ENCODE measurements around the gene IRAK1.
"Not testable (repeated sequence)": the region's sequence is repeated elsewhere in the genome, so short reads cannot be mapped to it uniquely, and the experiment has no call there.

IRAK1 gene

GRCh38 chrX:153995504-153995903, 24.2 kb downstream of the IRAK1 start:
- TF ChIP-seq CSDC2 (CRISPR knock-in tag; IDR thresholded peaks at IDR 0.05) (no peak), ZC3H10 (CRISPR knock-in tag; IDR thresholded peaks at IDR 0.05) (no peak), TOX (CRISPR knock-in tag; IDR thresholded peaks at IDR 0.05; ENCODE audit: borderline replicate concordance) (no peak), ZNF70 (CRISPR knock-in tag; IDR thresholded peaks at IDR 0.05) (no peak), SNAI2 (CRISPR knock-in tag; IDR thresholded peaks at IDR 0.05) (no peak), PATZ1 (CRISPR knock-in tag; IDR thresholded peaks at IDR 0.05; ENCODE audit: borderline replicate concordance) (no peak), CSRNP3 (CRISPR knock-in tag; IDR thresholded peaks at IDR 0.05) (no peak), GLIS3 (CRISPR knock-in tag; IDR thresholded peaks at IDR 0.05) (no peak), TSHZ2 (CRISPR knock-in tag; IDR thresholded peaks at IDR 0.05) (no peak), RARB (CRISPR knock-in tag; IDR thresholded peaks at IDR 0.05) (no peak)
- no peak for ATAC-seq

- ATAC-seq = not testable (repeated sequence)
These were observed 25.3 kb downstream of the IRAK1 start for GRCh38 chrX:153994398-153994797.

- ATAC-seq = no peak
- TF ChIP-seq PATZ1 (CRISPR knock-in tag; IDR thresholded peaks at IDR 0.05; ENCODE audit: borderline replicate concordance) = no peak
- no peak for TF ChIP-seq TOX (CRISPR knock-in tag; IDR thresholded peaks at IDR 0.05; ENCODE audit: borderline replicate concordance)
- TF ChIP-seq OSR1 (CRISPR knock-in tag; IDR thresholded peaks at IDR 0.05) = no peak
- no peak for TF ChIP-seq ZFP3 (CRISPR knock-in tag; IDR thresholded peaks at IDR 0.05)
- TF ChIP-seq CSRNP3 (CRISPR knock-in tag; IDR thresholded peaks at IDR 0.05) = no peak
- no peak for TF ChIP-seq RARB (CRISPR knock-in tag; IDR thresholded peaks at IDR 0.05)
- no peak for TF ChIP-seq POU6F1 (CRISPR knock-in tag; IDR thresholded peaks at IDR 0.05; ENCODE audit: borderline replicate concordance, low read depth)
- no peak for TF ChIP-seq ZNF70 (CRISPR knock-in tag; IDR thresholded peaks at IDR 0.05)
- no peak for TF ChIP-seq BACH2 (CRISPR knock-in tag; IDR thresholded peaks at IDR 0.05; ENCODE audit: borderline replicate concordance)
- no peak for TF ChIP-seq PPARA (CRISPR knock-in tag; IDR thresholded peaks at IDR 0.05; ENCODE audit: borderline replicate concordance)
- no peak for TF ChIP-seq SNAI2 (CRISPR knock-in tag; IDR thresholded peaks at IDR 0.05)
- no peak for TF ChIP-seq TSHZ2 (CRISPR knock-in tag; IDR thresholded peaks at IDR 0.05)
- no peak for TF ChIP-seq ZNF8 (CRISPR knock-in tag; IDR thresholded peaks at IDR 0.05)
- no peak for TF ChIP-seq ESRRG (CRISPR knock-in tag; IDR thresholded peaks at IDR 0.05)
- no peak for TF ChIP-seq GLIS3 (CRISPR knock-in tag; IDR thresholded peaks at IDR 0.05)
- TF ChIP-seq ISL1 (CRISPR knock-in tag; IDR thresholded peaks at IDR 0.05) = no peak
- no peak for TF ChIP-seq ARNTL (CRISPR knock-in tag; IDR thresholded peaks at IDR 0.05; ENCODE audit: borderline replicate concordance, low read depth)
These were observed 25.7 kb downstream of the IRAK1 start for GRCh38 chrX:153993978-153994377.

All from SK-N-SH treated with all-trans-retinoic acid at 6 μM for 48 hours (cell line).